DOHH2 (cell line): ENCODE results near the gene TRAPPC1.

Experiments
- EZH2phosphoT487 ChIP-seq: fragments of 200-600 bp; sonication (generic); IDR thresholded peaks from 2 replicates; pipeline ENCODE4 v1.6.1; 2017; ENCODE audit warnings: borderline replicate concordance, mild to moderate bottlenecking, antibody characterized with exemption, low read length, moderate library complexity, mixed read lengths
- TF ChIP-seq, protein P1 (sequence below): fragments of 200-600 bp; sonication (generic); IDR thresholded peaks from one replicate; pipeline ENCODE4 v1.5.1; 2014; ENCODE audit warnings: antibody characterized with exemption, mild to moderate bottlenecking, low read depth, low read length; ENCODE audit not compliant: poor library complexity, severe bottlenecking

DNA sequence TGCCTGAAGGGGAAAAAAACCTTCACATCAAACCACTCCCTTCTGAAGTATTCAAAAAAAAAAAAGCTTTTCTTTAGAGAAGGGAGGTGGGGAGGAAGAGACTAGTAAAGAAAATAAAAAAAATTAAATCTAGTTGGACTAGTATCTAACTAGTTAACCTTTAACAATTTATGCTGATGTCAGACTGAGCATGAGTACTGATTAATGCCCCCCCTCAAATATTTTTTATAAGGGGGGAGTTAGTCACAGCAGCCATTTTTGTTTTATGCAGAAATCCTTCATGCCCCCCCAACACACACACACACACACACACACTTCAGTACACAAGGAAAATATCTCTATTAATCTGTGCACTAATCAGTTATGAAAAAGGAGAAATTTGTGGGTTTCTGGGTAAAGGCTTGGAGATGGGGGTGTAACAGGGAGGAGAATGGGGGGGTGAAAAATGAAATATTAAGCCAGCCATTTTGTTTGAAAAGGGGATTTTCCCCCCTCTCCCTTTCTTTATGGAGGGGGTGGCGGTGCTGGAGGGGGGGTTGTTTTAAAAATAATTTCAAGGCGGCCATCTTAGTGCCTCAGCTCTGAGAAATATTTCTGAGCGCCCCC is 47.9 kb downstream of the TRAPPC1 start:
- TF ChIP-seq, protein P1, sequence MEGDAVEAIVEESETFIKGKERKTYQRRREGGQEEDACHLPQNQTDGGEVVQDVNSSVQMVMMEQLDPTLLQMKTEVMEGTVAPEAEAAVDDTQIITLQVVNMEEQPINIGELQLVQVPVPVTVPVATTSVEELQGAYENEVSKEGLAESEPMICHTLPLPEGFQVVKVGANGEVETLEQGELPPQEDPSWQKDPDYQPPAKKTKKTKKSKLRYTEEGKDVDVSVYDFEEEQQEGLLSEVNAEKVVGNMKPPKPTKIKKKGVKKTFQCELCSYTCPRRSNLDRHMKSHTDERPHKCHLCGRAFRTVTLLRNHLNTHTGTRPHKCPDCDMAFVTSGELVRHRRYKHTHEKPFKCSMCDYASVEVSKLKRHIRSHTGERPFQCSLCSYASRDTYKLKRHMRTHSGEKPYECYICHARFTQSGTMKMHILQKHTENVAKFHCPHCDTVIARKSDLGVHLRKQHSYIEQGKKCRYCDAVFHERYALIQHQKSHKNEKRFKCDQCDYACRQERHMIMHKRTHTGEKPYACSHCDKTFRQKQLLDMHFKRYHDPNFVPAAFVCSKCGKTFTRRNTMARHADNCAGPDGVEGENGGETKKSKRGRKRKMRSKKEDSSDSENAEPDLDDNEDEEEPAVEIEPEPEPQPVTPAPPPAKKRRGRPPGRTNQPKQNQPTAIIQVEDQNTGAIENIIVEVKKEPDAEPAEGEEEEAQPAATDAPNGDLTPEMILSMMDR, result no peak
- TF ChIP-seq EZH2phosphoT487, result no peak
